Stimulated activated CD4-positive, alpha-beta T cell treated with anti-CD3 and anti-CD28 coated beads, TNF-alpha, amount 100 ng/mL, for 48 hours (primary cell): ENCODE results near the gene MR1.

Experiments
- DNase-seq, 3 donors: peaks; one replicate each; pipeline ENCODE4 v3.0.0-alpha.2; 2020; ENCODE audit warnings: low read depth in 3 of 3

The MR1 gene

DNA sequence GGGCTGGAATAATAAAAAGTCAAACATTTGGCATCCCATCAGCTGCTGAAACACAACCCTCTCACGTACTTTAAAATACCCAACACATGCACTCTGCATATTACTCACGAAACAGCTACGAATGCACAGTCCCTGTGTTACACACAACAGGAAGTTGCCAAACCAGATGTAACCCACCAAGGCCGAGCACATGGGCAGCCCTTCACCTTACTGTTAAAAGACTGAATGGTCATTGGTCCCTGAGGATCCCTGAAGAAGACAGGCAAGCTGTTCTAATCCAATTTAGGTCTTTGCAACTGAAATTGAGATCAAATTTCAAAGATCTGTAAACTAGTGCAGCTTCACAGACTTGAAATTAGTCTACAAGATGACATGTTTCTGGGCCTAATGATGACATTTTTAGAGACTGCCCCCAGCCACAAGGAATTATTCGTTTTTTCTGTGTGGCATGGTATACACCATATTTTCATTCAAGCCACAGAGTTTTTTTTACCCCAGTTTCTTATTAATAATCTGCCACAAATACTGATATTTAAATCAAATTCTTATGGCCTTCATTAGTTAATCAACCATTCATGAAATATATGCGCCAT is 29.1 kb downstream of the MR1 start:
- peak in 1 of 3 donors; percentile 26 for DNase-seq

DNA sequence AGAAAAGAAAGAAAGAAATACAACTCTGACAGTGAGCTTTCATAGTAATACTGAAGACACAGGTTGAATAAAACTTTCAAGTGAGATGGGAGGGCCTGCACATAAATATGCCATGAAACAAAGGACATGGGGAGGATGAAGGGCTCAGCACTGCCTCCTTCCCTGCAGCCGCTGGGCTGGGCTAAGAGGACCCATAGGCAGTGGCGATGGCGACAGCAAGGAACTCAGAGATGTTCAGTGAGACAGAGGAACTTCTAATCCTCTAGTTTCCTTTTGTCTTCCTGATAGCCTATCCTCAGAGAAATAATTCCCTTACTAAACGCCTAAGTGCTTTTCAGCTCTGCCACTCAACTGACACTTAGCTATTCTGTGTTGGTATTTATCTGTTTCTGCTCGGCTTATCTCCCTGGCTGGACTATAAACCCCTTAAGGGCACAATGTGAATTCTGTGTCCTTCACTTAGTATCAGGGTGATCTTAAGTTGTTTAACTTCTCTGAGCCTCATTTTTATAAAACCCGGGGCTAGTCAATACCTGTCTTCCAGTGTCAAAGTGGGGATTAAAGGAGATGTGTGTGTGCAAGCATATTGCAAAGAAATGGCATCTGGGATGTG is 30.3 kb downstream of the MR1 start:
- DNase-seq, result no peak

GRCh38 chr1:181064702-181065101 is 30.9 kb downstream of the MR1 start:
- DNase-seq, result no peak

- no peak for DNase-seq
Measured at GRCh38 chr1:181073638-181074037, 39.9 kb downstream of the MR1 start.

GRCh38 chr1:181075766-181076350 is 42.1 kb downstream of the MR1 start:
- DNase-seq, result no peak

DNA sequence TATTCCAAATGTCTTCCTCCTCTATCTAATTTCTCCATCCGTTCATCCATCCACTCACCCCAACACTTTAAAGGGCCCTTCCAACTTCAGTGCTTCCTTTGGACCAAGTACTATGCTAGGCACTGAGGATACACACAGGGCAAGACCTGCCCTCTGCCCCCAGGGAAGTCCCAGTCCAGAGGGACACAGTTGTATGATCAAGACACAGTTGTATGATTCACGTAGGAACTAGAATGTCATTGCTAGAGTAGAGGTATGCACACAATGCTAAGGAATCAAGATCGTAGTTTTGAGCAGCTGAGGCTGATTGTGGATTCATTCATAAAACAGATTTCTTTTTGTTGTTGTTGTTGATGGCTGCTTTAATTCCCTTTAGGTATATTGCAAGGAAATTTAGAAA is 43.1 kb downstream of the MR1 start:
- no peak for DNase-seq

- no peak for DNase-seq
Measured at GRCh38 chr1:181077576-181078242, 43.9 kb downstream of the MR1 start.

- DNase-seq, result no peak
Measured at GRCh38 chr1:181079382-181079781, 45.6 kb downstream of the MR1 start.

DNA sequence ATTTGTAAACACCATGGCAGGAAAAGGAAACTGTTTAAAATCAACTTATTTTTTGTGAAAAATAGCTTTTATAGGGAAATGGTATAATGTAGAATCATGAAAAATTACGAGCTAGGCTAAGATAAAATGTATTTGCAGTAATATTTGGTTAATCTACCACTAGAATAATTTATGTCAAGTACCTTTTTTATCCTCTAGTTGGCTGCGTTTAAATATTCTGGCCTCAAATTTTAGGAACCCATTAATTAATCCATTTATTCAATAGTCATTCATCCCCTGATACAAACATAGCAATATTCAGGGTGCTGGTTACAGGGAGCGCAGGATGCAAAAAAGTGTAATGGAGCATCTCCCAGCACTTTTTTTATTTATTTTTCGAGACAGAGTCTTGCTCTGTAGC is 46.1 kb downstream of the MR1 start:
- DNase-seq, result no peak

- DNase-seq, result no peak
Measured at GRCh38 chr1:181080556-181080955, 46.8 kb downstream of the MR1 start.

GRCh38 chr1:181081395-181081794 is 47.6 kb downstream of the MR1 start:
- DNase-seq, result no peak

- peak in 1 of 3 donors; percentile 31 for DNase-seq
Measured at GRCh38 chr1:181083842-181084605, 50.2 kb downstream of the MR1 start.

- DNase-seq, result no peak
Measured at GRCh38 chr1:181084606-181084969, 50.8 kb downstream of the MR1 start.

DNA sequence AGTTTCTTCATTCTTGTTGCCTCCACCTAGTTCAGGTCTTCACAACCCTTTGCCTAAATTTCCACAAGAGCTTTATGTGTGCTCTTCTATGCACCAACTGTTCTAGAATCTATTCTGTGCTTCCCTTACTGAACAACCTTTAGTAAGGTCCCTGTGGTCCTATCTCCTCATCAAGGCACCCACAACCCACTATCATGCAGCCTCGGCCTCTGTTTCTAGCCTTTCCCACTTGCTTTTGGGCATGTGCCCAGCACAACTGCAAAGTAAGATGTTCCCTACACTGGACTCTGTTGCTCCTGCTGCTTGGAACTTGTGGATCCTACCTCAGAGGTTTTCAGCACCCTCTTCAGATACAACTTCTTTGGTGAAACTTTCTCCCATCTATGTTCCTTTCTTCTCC is 52.3 kb downstream of the MR1 start:
- DNase-seq, result no peak

- no peak for DNase-seq
Measured at GRCh38 chr1:181086926-181087325, 53.1 kb downstream of the MR1 start.

DNA sequence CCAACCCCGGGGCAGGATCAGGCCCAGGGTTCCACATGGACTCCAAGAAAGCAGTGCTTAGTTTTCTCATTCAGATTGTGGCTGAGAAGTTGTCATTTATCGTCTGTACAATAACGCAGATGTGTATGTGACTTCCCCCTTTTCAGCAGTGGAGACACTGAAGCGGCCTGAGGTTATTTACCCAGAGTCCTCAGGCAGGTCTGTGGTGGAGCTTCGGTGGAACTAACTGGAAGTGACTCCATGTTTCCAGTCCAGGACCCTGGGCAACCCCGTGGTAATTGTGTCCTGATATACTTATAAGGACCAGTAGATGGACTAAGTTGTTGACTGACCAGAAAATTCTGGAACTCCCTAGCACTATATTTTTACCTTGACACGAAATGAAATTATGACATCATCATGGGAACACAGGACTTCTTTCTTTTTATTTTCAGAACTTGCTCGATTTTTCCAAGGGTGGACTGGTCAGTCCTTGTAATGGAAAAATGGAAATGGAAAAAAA is 53.7 kb downstream of the MR1 start:
- DNase-seq, result no peak

- DNase-seq, result peak; percentile 86 to 93 (median 93)
Measured at GRCh38 chr1:181088079-181089016, 54.6 kb downstream of the MR1 start, which contains the start of gene IER5. Gene IER5, plus strand, starts transcription at chr1:181088700. Its CDS starts 203 bp downstream, at chr1:181088903.

DNA sequence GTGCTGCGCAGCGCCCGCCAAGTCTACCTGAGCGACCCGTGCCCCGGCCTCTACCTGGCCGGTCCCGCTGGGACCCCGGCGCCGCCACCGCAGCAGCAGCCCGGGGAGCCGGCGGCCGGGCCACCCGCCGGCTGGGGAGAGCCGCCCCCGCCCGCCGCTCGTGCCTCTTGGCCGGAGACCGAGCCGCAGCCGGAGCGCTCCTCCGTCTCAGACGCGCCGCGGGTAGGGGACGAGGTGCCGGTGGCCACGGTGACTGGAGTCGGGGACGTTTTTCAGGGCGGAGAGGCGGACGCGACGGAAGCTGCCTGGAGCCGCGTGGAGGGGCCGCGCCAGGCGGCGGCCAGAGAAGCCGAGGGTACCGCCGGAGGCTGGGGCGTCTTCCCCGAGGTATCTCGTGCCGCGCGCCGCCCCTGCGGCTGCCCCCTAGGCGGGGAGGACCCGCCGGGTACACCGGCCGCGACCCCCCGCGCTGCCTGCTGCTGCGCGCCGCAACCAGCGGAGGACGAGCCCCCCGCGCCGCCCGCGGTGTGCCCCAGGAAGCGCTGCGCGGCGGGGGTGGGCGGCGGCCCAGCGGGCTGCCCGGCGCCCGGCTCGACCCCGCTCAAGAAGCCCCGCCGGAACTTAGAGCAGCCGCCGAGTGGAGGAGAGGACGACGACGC is 55.4 kb downstream of the MR1 start:
- DNase-seq, result no peak

DNA sequence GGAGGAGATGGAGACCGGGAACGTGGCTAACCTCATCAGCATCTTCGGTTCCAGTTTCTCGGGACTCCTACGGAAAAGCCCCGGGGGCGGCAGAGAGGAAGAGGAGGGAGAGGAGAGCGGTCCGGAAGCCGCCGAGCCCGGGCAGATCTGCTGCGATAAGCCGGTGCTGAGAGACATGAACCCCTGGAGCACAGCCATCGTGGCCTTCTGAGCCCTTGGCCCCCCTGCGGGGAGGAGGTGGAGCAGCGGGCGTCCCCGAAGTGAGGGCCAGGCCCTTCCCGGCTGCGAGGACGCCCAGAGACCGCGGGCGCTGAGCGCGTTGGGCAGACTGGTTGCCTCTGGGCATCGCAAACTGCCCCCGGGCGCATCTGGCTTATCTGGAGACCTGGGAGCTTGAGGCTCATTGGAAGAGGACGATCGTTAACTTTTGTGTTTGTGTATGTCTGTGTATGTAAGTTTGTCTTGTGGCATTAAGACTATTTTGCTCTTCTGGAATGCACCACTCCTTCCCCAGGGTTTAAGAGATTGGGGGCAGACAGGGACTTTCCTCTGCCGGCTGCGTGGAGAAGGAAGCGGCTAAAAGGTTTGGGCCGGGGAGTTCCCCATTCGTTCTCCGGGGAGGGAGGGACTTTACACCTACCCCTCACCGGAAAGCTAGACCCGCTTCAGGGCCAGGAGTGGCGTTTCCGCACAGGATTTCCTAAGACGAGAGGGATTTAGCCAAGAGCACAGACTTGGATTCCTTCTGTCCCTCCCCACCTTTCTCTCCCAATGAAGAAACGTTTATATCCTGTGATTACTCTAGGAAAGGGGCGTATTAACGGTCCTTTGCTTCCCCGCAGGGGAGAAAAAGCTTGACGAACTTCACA is 56.1 kb downstream of the MR1 start:
- DNase-seq, result peak; percentile 44 to 61 (median 59)
